Left lung (tissue), 8 donors: ENCODE measurements around the gene CFH. TPM values are rescaled to one million over a fixed set of nuclear protein-coding genes. Genes with fewer than 3 reads are reported as not detected.

ENCODE experiments used
- polyA plus RNA-seq, 6 donors: library from polyadenylated mRNA; unstranded; fragments of 120-200 nt; gene quantifications; one replicate each; pipeline ENCODE4 v1.2.1, GENCODE V29; 2013; ENCODE audit not compliant: insufficient read length in 6 of 6
- total RNA-seq, 2 donors: library from RNA; stranded (reverse); fragmentation: NEBNext Ultra II Directional; extraction: Animal tissue kit (Norgen Biotek cat#: 25700); gene quantifications; one replicate each; pipeline ENCODE4 v1.2.1, GENCODE V29; 2021
- donor health status: DM: no; HTN: yes; CAD: no.
- donor health status: DM: no; HTN: no; CAD: no.

The CFH gene
- total and polyA plus RNA-seq, 8 donors, result 19.7 to 161 (median 31.6) TPM

Other genes starting within 250 kb of the CFH start
- gene KCNT2, start 43.6 kb upstream of the CFH start, total RNA-seq, result 1 to 10 TPM; 2.7 to 5.1 TPM
- gene KCNT2, start 43.6 kb upstream of the CFH start, polyA plus RNA-seq, result 1 to 10 TPM; 3.4 to 6.8 (median 5.3) TPM
- gene CFHR3, start 122.8 kb downstream of the CFH start, total RNA-seq, result under 1 TPM; 0.17 to 0.34 TPM
- under 1 TPM; 0.13 to 0.98 (median 0.77) TPM for gene CFHR3, start 122.8 kb downstream of the CFH start, polyA plus RNA-seq
- gene CFHR1, start 167.7 kb downstream of the CFH start, total RNA-seq, result not detected
- 1 to 10 TPM in 5 of 6 donors, under 1 TPM in 1; 0.52 to 7.6 (median 3.6) TPM for gene CFHR1, start 167.7 kb downstream of the CFH start, polyA plus RNA-seq
- gene CFHR4, start 236.0 kb downstream of the CFH start, total RNA-seq, result not detected
- under 1 TPM in 3 of 6 donors, not detected in 3; 0.09 to 0.43 (median 0.11) TPM for gene CFHR4, start 236.0 kb downstream of the CFH start, polyA plus RNA-seq